GM04504 (cell line): ENCODE data around the gene CHD5.

ENCODE experiments used
- DNase-seq: peaks from one replicate; pipeline ENCODE4 v3.0.0-alpha.2; 2012; ENCODE audit warnings: low read depth

Gene CHD5

GRCh38 chr1:6130596-6130995, 49.5 kb downstream of the CHD5 start:
- no peak for DNase-seq

GRCh38 chr1:6130036-6130435, 50.1 kb downstream of the CHD5 start:
- DNase-seq: no peak

GRCh38 chr1:6129313-6129712, 50.8 kb downstream of the CHD5 start:
- DNase-seq: no peak

GRCh38 chr1:6128276-6129081, 51.6 kb downstream of the CHD5 start:
- DNase-seq: no peak

GRCh38 chr1:6127587-6128163, 52.4 kb downstream of the CHD5 start:
- DNase-seq: no peak

GRCh38 chr1:6126521-6127067, 53.5 kb downstream of the CHD5 start:
- no peak for DNase-seq

- no peak for DNase-seq
These were observed 54.1 kb downstream of the CHD5 start for GRCh38 chr1:6126028-6126427.

GRCh38 chr1:6125366-6125765, 54.8 kb downstream of the CHD5 start:
- DNase-seq: no peak

- no peak for DNase-seq
These were observed 55.3 kb downstream of the CHD5 start for GRCh38 chr1:6124746-6125365.

- no peak for DNase-seq
These were observed 55.8 kb downstream of the CHD5 start for GRCh38 chr1:6124341-6124740.

- DNase-seq: no peak
These were observed 56.3 kb downstream of the CHD5 start for GRCh38 chr1:6123816-6124215.

GRCh38 chr1:6123083-6123482, 57.0 kb downstream of the CHD5 start:
- no peak for DNase-seq

- no peak for DNase-seq
These were observed 58.3 kb downstream of the CHD5 start for GRCh38 chr1:6121651-6122370.

GRCh38 chr1:6121021-6121421, 59.1 kb downstream of the CHD5 start:
- no peak for DNase-seq

GRCh38 chr1:6118415-6118814, 61.7 kb downstream of the CHD5 start:
- no peak for DNase-seq

GRCh38 chr1:6117624-6118023, 62.5 kb downstream of the CHD5 start:
- no peak for DNase-seq

GRCh38 chr1:6117064-6117463, 63.1 kb downstream of the CHD5 start:
- DNase-seq: no peak

- no peak for DNase-seq
These were observed 64.0 kb downstream of the CHD5 start for GRCh38 chr1:6116137-6116536.

GRCh38 chr1:6113745-6114144, 66.4 kb downstream of the CHD5 start:
- no peak for DNase-seq

GRCh38 chr1:6113116-6113515, 67.0 kb downstream of the CHD5 start:
- no peak for DNase-seq

GRCh38 chr1:6112690-6113005, 67.5 kb downstream of the CHD5 start:
- DNase-seq: no peak

GRCh38 chr1:6111991-6112689, 68.0 kb downstream of the CHD5 start:
- DNase-seq: no peak
